ENCODE data around the gene ERICH4. TPM values are rescaled to one million over a fixed set of nuclear protein-coding genes. Genes with fewer than 3 reads are reported as not detected.

ERICH4 gene
- total and polyA plus RNA-seq, 2 of the 13 experiments (the other 11 are each of a cell fraction or from before 2014, with no cell fraction given): 0.40 to 0.64 TPM

- TF ChIP-seq SNAI1 (CRISPR knock-in tag; IDR thresholded peaks at IDR 0.05; ENCODE audit: borderline replicate concordance) (no peak), CAMTA2 (CRISPR knock-in tag; IDR thresholded peaks at IDR 0.05; ENCODE audit: borderline replicate concordance) (no peak), THAP11 (CRISPR knock-in tag; IDR thresholded peaks at IDR 0.05) (peak; percentile 91), TOE1 (CRISPR knock-in tag; IDR thresholded peaks at IDR 0.05) (peak; percentile 72; the same call in 1 of the 2 replicates), REL (CRISPR knock-in tag; conservative IDR thresholded peaks at IDR 0.05) (no peak; the same call in 1 of the 2 replicates), FOXM1 (CRISPR knock-in tag; IDR thresholded peaks at IDR 0.05) (0 out of 2 replicates have a peak, but pooled peaks have one; percentile 42), PBX3 (CRISPR knock-in tag; IDR thresholded peaks at IDR 0.05; ENCODE audit: borderline replicate concordance) (peak; percentile 69; the same call in 1 of the 2 replicates), ZBTB43 (CRISPR knock-in tag; conservative IDR thresholded peaks at IDR 0.05) (peak; percentile 62), ZNF547 (CRISPR knock-in tag; IDR thresholded peaks at IDR 0.05) (peak; percentile 58; the same call in 1 of the 2 replicates), ZNF12 (CRISPR knock-in tag; IDR thresholded peaks at IDR 0.05) (no peak), CCDC6 (CRISPR knock-in tag; IDR thresholded peaks at IDR 0.05) (no peak), NFRKB (IDR thresholded peaks at IDR 0.05) (peak; percentile 63; the same call in 1 of the 2 replicates), ZSCAN12 (CRISPR knock-in tag; IDR thresholded peaks at IDR 0.05) (no peak), ARID4A (CRISPR knock-in tag; IDR thresholded peaks at IDR 0.05; ENCODE audit: borderline replicate concordance) (peak; percentile 100), BRD4 (CRISPR knock-in tag; IDR thresholded peaks at IDR 0.05) (0 out of 2 replicates have a peak, but pooled peaks have one; percentile 56), ZFX (CRISPR knock-in tag; IDR thresholded peaks at IDR 0.05; ENCODE audit: low read depth) (peak; percentile 59; the same call in 1 of the 2 replicates), ZSCAN25 (CRISPR knock-in tag; IDR thresholded peaks at IDR 0.05) (peak; percentile 29; the same call in 1 of the 2 replicates), CSRNP1 (CRISPR knock-in tag; IDR thresholded peaks at IDR 0.05) (no peak), ZNF44 (CRISPR knock-in tag; IDR thresholded peaks at IDR 0.05) (0 out of 2 replicates have a peak, but pooled peaks have one; percentile 17), AHR (CRISPR knock-in tag; IDR thresholded peaks at IDR 0.05) (peak; percentile 50; the same call in 1 of the 2 replicates), ZNF83 (CRISPR knock-in tag; IDR thresholded peaks at IDR 0.05; ENCODE audit: borderline replicate concordance) (no peak)
Observed at GRCh38 chr19:41397086-41398049, 45.6 kb upstream of the ERICH4 start, which contains the start of the genes BCKDHA and EXOSC5 (continued).

Data from HepG2 (cell line).